ENCODE results near the gene FSCN2.

The FSCN2 gene

DNA sequence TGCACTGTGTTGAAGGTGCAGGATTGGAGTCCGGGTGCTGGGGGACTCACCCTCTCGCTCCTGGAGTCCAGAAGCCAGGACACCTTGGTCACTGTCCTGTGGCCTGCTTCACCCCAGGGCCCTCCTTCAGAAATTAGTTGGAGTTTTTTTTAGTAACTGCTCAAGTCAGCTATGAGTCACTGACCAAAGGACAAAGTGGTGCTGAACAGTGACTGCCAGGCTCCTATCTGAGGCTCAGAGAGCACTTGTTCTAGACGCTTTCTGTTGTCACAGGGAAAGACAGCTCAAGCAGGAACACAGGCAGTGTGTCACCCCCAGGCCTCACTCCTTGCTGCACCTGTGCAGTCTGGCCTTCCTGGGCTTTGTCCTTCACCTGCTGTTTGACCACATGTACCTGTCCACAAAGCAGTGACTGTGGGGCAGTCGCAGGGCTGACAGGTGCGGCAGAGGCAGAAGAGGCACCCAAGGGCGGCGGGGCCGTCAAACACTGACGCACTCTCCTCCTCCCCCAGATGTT is 28.1 kb downstream of the FSCN2 start:
- no peak for DNase-seq (ENCODE audit: low read depth, low spot score)

DNA sequence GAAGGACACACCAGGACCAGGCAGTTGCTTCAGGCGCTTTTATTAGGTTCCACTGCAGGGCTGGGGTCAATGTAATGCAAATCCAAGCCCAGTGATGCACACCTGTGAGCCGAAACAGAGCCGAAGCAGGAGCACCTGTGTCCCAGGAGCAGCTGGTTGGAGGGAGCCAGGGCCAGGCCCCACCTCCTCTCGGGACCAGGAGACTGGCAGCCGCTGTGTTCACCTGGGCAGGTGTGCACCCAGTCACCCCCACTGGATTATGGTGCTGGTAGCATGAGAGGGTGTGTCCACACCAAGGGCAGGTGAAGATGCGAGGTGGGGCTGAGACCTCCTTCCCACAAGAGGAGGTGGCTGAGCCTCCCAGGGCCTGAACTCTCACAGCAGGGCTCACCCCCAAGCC is 28.7 kb downstream of the FSCN2 start:
- DNase-seq (ENCODE audit: low read depth, low spot score) = no peak

DNA sequence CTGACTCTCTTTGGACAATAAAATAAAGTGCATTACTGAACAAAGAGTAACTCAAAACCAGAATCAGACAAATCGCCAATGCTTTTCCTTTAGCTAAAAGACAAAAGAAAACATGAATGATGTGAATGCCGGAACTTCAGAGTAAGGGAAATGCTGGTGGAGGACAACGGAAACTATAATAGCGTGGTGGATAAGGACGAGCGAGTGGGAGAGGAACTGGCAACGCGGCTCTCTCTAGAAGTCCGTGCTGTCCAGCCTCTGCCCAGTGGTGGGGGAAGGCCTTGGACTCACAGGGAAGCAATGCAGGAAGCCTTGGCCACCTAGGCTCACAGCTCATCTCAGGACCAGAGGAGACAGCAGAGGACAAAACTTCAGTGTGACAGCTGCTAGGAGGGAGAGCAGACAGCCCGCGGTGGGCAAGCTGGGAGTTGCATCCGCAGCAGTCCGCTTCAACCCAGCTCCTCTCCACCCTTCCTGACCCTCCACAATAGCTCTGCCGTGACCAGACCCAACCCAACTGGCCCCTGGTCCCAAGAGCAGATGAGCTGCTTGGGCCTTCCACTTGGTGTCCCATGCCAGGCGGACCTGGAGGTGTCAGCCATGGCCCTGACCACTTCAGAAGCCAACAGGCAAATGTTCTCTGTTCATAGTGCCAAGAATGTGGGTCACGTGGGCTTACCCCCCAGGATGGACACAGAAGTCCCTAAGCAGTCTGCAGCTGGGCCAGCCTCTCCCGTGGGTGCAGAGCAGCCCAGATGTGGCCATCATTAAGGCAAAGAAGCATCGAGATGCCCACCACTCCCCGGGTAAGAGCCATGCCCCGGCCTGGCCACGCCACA is 29.3 kb downstream of the FSCN2 start:
- no peak for DNase-seq (ENCODE audit: low read depth, low spot score)

DNA sequence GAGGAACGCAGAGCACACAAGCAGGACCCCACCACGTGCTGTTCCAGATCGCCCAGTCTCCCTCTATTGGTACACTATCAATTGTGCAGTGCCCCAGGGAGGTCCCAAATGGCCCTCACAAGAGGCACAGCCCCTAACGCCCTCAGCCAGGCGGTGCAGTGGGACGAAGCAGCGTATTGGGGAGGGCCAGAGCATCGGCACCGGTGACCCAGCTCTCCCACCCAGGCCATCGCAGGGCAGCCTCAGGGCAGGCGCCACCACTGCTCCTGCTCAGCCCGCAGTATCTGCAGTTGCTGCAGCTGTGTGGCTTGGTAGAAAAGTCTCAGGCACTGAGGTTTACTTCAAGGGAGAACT is 29.9 kb downstream of the FSCN2 start:
- no peak for DNase-seq (ENCODE audit: low read depth, low spot score)

DNA sequence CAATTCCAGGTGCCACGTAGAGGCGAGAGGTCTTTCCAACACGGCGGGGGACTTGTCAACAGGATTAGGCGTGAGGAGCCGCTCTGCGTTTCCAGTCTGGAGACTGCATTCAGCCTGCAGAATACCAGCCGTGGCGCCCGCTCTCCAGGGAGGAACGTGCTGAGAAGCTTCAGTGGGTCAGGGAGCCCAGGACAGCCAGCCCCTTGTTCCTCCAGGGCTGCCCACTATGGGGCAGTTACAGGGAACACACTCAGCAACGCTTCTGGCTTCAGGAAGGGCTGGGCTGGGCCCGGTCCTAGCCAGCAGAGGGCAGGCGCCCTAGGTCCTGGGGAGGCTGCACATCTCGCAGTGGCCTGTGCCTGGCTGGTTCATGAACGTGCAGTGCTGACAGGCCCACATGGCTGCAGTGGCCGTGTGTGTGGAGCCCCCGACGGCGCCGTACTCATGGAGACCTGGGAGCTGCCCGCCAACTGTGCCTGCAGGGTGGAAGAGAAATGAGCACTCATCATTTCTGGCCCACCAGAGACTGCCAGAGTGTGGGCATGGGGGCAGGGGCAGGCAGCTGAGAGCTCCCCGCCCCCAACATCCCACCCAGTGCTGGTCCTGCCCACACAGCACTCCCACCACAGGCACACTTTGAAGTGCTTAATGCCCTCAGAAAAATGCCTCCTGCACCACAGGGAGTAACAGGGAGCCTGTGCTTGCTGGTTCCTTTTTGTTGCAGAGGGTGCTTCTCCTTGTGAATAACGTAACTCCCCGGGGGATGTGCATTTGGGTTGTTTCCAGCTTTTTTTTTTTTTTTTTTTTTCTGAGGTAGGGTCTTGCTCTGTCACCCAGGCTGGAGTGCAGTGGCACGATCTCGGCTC is 31.0 kb downstream of the FSCN2 start:
- no peak for DNase-seq (ENCODE audit: low read depth, low spot score)

DNA sequence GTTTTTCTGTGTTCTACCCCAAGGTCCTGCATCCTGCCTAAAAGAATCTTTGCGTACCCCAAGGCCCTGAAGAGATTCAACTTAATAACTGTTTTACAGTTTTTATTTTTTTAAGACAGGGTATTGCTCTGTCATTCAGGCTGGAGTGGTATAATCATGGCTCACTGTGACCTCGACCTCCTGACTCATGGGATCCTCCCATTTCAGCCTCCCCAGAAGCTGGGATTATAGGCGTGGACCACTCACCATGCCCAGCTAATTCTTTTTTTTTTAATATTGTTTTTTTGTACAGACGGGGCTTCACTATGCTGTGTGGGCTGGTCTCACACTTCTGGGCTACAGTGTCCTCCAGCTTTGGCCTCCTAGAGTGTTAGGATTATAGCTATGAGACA is 33.3 kb downstream of the FSCN2 start:
- no peak for DNase-seq (ENCODE audit: low read depth, low spot score)

DNA sequence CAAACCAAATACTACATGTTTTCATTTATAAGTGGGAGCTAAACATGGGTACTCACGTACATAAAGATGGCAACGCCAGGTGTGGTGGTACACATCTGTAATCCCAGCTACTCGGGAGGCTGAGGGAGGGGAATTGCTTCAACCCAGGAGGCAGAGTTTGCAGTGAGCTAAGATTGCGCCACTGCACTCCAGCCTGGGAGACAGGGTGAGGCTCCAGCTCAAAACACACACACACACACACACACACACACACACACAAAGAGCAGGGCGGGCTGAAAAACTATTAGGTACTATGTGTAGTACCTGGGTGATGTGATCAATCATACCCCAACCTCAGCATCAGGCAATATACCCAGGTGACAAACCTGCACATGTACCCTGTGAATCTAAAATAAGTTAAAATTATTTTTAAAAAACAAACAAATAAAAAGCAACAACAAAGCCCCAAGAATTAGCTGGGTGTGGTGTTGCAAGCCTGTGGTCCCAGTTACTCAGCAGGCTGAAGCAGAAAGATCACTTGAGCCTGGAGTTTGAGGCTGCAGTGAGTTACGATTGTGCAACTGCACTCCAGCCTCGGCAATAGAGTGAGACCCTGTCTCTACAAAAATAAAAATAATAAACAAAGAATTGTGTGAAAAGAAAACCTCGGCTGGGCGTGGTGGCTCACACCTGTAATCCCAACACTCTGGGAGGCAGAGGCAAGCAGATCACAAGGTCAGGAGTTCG is 35.8 kb downstream of the FSCN2 start:
- DNase-seq (ENCODE audit: low read depth, low spot score) = no peak

DNA sequence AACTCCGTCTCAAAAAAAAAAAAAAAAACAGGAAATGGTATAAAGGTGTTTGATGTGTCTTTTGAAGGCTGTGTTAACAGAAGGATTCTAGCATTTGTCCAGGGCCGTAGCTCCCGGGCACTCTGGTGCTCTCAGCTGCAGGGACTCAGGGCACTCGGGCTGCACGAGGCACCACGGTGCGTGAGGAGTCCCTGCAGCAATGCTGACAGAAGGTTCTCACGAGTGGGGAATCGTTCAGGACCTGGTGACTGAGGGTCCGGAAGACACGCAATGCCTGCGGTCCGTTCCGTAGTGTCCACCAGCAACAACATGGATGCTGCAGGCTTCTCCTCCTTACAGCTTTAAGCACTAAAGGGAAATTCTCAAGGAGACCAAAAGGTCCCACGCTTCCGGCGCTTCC is 36.6 kb downstream of the FSCN2 start:
- no peak for DNase-seq (ENCODE audit: low read depth, low spot score)

DNA sequence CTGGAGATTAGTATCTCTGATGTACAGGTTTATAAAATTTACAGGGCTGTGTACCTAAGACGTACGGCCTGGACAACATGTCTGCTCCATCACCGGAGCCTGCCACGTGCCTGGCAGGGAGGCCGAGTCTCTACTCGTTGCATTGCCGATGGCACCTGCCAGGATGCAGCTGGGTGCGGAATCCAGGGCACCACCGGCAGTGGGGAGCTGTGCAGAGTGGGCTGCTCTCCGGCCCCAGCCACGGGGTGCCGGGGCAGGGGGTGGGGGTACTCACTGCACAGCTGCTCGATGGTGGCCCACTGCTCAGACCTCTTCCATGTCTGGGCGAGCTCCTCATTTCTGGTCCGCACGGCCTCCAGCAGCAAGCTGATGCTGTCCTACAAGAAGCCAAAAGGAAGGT is 37.1 kb downstream of the FSCN2 start:
- no peak for DNase-seq (ENCODE audit: low read depth, low spot score)

DNA sequence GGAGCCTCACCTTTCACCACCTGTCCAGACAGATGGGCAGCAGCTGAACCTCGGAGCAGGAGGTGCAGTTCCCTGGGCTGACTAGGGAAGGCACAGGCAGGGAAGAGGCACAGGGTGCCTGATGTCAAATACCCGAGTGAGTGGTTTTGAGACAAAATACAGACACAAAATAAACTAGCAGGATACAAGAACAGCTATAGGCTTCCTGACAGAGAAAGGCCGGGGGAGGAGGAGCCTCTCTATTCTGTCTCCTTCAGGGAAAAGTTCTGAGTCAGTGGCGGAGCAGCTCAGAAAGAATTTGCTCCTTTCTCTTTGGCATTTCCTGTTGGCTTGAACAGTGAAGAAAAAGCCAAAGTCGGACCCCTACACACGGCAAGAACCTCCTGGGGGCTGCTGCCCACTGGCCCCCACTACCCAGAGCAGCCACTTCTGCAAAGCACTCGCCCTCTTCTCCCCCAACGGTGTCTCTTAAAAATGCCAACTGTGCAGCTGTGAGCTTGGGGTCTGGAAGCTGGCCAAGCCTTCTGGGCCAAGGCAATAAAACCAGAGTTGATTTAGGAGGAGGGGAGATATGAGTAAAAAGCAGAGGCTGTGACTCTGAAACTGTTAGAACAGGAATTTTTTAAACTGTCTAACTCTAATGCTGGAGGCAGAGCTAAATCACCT is 38.4 kb downstream of the FSCN2 start:
- DNase-seq (ENCODE audit: low read depth, low spot score) = no peak

DNA sequence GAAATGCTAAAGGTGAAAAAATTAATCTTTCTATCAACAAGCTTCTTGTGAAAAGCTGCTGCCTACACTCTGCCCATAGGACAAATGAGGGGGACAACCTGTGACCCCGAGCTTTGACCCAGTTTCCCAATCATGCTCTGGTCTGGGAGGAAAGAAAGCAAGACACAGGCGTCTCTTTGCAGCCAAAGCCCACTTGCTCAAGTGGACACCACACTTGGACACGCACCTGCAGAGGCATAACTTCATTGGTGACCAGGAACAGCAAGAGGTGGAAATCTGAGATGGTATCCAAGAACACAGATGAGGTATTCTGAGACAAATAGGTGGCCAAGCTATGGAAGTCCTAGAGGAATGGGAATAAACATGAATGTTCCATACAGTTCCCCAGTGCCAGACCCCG is 39.0 kb downstream of the FSCN2 start:
- no peak for DNase-seq (ENCODE audit: low read depth, low spot score)

DNA sequence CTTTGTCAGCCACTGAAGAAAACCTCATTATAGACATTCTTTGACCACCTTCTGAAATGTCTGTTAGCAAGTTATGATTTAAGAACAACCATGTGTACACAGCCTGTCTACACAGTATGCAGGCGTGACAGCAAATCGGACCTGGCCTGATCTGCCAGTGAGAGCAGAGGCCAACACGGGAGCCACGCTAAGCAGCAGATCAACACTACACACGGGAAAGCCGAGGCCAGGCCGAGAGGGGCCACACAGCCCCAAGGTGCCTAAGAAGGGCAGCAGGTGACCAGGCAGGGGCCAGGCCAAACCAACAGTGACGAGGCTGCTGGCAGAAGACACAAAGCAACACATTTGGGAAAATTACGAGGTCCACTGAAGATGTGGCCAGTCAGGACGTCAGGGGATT is 40.2 kb downstream of the FSCN2 start:
- DNase-seq (ENCODE audit: low read depth, low spot score) = no peak

DNA sequence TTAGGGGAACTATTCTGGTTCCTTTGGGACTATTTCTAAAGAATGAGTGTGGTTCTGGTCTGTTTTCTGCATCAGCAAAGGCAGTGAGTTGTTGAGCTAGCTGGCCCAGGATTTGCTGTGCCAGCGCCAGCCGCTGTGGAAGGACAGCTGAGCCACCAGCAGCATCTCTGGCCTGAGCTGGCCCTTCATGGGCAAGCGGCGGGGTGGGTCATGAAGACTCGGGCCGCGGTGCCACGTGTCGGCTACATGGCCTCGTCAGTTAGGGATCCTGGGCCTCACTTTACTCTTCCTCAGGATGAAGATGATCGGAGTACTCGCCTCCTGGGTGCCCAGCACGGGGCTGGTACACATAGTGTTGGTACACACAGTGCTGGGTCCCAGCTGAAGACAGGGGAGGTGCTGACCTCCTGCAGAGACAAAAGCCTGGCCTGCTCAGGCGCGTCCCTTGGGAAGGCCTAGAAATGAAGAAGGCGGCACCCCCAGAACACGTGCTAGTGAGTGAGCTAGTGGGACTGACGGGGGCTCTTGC is 41.9 kb downstream of the FSCN2 start:
- DNase-seq (ENCODE audit: low read depth, low spot score) = no peak

DNA sequence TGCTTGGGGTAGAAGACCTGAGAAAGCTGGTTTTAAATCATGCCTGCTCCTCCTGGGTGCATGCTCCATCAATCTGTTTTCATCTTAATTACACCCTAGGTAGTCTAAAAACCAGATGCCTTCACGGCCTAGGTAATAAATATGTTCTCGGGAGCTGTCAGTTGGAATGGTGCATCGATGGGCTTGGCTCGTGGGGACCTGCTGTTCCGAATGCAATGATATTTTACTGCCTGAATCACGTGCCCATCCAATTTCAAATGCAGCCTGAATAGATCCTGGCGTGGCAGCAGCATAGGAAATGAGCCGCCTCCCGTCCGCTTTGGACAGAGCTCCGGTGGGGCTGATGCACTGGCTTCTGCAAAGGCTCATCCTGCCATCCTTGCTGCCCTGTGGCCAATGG is 42.8 kb downstream of the FSCN2 start:
- no peak for DNase-seq (ENCODE audit: low read depth, low spot score)

DNA sequence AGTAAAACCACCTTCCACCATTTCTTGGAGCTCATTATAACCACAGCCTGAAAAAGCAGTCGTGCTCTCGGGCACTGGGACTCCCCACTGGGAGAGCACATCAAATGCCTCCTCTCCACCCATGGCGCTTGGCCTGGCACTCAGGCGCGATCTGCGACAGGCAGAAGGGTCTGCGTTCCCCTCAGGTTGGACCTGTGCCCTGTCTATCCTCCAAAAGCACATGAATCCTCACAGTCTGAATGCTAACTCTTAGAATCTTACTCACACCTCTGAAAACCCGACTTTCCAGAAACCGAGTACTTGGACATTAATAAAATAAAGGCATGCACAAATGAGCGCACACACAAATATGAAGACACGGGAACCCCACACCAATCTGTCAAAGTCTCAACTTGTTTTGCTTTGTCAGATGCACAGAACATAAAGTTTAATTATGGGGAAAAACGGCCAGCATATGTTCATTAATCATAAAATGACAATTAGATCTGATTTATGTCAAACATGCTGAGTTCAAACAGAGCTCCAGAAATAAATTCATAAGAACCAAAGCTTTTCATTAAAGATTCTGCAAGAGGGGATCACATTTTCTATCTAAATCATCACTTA is 44.5 kb downstream of the FSCN2 start:
- no peak for DNase-seq (ENCODE audit: low read depth, low spot score)

DNA sequence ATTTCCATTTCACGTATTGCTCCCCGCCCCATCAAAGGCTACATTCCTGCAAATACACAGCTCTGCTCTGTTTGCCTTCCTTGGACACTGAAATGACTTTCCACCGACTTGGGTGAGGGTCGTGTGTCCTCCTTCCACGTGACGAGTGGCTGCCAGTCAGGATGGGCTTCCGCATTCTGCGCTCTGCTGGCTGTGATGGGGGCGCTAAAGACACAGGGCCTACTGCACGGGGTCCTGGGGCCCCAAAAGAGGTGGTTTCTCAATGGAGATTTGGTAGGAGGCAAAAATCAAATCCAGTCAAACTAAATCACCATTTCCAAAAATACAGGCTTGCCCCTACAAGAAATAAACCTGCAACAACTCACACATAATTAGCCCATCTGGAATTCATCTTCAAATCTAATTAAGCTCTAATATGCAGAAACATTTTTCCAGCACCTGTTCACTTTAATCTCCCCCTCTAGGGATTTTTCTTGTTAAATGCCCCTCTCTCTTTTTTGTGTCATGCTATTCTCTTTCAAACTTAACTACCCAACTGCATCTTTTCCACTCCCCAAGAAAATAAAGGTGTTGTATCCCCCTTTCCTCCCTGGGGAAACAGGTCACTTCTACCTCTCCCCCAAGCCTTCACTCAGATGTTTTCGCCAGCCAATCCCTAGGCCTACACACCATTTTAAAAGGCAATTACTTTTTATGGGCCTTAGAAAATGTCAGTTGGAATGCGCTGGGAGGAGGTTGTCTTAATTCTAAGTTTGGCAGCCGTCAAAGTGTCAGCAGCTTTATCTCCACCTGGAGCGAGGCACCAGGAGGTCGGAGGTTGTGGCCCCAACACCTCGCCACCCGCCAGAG is 45.8 kb downstream of the FSCN2 start:
- no peak for DNase-seq (ENCODE audit: low read depth, low spot score)

DNA sequence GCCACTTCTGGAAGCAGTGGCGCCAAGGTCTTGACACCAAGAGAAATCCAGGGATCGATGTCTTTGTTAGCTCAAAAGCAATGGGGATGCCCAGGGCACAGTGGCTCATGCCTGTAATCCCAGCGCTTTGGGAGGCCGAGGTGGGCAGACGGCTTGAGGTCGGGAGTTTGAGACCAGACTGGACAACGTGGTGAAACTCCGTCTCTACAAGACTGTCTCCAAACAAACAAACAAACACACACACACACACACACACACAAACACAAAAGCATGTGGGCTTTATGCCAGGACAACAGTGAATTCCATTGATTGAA is 46.4 kb downstream of the FSCN2 start:
- DNase-seq (ENCODE audit: low read depth, low spot score) = no peak

DNA sequence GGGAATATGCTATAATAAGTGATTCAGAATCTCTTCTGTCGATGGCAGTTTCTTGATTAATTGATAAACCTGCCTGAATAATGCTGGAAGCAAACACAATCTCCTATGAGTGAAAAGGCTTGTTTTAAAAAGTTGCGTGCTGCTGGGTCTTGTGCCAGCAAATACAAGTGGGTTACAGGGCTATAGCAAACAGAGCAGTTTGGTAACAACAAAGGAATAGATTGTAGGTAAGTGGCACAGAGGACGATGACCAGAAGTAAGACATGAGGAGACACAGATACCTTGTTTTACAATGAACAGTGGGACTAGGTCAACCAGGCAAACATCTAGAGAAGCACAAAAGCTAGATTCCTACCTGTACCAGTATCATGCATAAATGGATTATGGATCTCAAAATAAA is 47.7 kb downstream of the FSCN2 start:
- no peak for DNase-seq (ENCODE audit: low read depth, low spot score)

DNA sequence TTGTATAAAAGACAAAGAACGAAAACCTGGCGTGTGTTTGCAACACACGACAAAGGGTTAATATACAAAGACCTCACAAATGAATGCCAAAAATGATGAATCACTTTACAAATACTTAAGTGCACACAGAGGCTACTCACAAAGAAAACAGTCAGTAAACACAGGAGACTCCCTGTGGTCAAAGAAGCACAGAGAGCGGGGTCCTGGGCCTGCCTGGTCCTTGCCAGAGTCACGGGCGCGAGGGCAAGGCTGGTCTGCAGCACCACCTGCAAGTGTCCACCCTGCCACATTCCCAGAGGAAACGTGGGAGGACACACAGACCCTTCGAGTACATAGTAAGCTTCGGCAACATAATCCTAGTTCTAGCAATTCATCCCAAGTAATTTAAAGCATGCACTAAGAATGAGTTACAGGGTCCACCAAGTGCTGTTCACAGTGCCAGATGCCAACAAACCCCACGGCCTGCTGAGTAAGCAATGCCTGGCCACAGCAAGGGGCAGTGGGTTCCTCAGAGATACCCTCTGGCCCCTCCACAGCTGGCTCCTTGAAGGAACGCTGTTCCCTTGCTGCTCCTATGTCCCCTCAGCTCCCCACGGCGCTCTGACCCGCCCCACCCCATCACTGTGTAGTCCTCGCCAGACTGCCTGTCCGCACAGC is 48.6 kb downstream of the FSCN2 start:
- DNase-seq (ENCODE audit: low read depth, low spot score) = no peak
